ENCODE results near the gene PIK3R6.

The PIK3R6 gene

DNA sequence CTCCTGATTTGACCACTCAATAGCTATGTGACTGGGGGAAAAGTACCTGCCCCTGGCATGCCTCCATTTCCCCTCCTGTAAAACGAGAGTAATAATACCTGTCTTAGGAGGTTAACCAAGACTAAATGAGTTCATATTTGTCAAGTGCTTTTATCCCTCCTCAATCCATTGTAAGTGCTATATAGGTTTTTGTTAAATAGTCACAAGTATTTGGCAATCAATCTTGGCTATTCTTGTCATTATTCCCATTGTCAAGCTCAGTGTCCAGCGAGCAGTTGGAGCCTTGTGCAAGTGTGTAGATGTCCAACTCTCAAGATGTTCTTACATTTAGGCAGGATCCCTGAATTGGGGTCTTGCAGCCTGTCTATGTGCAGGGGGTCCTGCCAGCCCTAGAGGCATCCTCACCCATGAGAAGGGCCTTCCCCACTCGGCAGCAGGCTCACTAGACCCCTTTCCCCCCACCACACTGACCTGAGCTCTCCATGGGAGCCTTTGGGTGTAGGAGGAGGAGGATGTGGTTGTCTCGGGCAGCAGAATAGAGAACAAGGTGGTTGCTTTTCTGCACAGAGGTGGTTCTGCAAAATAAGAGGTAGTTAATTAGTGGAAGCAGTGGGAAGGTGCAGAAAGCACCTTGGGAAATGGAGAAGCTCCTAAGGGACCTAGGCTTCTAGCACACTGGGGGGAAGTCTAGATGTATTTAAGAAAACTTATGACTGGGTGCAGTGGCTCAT lies 18.0 kb downstream of the PIK3R6 start:
- no peak for DNase-seq (ENCODE audit: low read depth)

DNA sequence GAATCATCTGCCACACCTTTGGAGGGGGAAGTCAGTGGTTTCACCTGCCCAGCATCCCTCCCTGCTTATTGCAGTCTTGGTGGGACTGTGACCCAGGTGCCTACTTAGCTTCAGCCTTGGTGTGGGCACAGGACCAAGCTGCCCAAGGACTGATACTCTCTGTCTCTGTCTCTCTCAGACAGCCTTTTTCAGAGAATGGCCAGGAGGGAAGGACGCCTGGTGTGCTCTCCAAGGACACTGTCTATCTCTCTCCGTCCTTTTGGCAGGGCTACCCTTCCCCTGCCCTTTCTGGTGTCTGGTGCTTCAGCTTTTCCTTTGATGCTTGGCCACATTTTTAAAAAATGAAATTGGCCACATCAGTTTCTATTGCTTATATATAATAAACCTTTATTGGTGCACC lies 19.6 kb downstream of the PIK3R6 start:
- no peak for DNase-seq (ENCODE audit: low read depth)

DNA sequence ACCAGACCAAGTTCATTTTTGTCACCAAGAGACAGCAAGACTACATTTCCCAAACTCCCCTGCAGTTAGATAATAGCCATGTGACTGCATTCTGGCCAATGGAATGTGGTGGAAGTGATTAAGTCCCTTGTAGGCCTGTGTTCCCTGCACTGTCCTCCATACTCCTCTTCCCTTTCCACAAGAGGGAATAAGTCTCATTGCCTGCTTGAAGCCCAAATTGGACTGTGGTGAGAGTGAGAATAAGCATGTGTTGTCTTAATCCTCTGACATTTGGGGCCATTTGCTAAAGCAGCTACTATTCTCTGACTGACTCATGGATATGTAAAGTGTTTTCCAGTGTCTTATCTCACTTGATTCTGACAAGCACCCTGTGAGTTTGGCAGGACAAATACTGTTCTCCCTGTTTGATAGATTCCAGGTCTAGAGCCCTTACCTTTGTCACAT lies 20.7 kb downstream of the PIK3R6 start:
- no peak for DNase-seq (ENCODE audit: low read depth)

DNA sequence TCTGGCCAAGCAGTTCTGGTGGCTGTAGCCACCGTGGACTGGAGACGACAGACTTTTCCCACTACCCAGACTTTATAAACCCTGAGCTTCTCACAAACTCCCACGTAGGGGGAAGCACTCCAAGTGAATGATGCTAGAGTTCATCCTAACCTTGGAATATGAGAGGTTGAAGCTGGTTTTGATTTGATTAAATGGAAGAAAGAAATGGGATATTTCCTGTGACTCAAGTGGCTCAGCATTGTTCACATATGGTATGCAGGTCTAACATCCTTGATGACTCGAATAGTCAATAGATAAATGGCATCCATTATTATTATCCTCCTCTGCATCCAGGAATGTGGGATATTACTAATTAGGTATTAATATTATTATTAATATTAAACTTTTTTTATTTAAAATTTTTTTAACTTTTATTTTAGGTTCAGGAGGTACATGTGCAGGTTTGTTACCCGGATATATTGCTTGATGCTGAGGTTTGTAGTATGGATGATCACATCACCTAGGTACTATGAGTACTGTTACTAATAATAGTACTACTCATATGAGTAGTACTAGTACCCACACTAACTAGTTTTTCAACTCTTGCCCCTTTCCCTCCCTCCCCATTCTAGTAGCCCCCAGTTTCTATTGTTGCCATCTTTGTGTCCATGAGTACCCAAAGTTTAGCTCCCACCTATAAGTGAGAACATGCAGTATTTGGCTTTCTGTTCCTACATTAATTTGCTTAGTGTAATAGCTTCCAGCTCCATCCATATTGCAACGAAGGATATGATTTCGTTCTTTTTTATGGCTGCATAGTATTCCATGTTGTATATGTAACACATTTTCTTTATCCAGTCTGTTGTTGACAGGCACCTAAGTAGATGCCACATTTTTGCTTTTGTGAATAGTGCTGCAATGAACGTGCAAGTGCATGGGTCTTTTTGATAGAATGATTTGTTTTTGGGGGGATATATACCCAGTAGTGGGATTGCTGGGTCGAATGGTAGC lies 22.9 kb downstream of the PIK3R6 start:
- DNase-seq (ENCODE audit: low read depth): no peak

DNA sequence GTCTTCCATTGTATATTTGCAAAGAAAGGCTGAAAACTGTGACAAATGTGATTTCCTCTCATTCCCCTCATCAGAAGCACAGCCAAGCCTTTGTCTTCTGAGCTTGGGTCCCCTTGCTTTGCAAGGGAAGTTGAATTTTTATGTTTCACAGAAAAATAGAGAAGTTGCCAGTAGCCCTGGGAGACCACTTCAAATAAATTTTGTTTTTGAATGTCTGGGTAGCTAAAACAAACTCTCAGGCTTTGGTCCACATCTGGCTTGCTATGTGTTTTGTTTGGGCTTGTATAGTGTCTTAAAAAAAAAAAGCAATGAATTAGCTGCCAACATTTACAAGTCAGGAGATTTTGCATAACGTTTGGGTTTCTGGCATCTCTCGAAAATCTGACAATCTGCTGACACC lies 24.1 kb downstream of the PIK3R6 start:
- DNase-seq (ENCODE audit: low read depth): no peak

DNA sequence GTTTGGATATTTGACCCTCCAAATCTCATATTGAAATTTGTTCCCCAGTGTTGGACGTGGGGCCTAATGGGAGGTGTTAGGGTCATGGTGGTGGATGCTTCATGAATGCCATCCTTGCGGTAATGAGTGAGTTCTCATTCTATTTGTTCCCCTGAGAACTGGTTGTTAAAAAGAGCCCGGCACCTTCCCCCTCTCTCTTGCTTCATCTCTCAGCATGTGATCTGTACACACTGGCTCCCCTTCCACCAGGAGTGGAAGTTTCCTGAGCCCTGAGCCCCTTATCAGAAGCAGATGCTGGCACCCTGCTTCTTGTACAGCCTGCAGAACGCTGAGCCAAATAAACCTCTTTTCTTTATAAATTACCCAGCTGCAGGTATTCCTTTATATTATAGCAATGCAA lies 25.6 kb downstream of the PIK3R6 start:
- no peak for DNase-seq (ENCODE audit: low read depth)

DNA sequence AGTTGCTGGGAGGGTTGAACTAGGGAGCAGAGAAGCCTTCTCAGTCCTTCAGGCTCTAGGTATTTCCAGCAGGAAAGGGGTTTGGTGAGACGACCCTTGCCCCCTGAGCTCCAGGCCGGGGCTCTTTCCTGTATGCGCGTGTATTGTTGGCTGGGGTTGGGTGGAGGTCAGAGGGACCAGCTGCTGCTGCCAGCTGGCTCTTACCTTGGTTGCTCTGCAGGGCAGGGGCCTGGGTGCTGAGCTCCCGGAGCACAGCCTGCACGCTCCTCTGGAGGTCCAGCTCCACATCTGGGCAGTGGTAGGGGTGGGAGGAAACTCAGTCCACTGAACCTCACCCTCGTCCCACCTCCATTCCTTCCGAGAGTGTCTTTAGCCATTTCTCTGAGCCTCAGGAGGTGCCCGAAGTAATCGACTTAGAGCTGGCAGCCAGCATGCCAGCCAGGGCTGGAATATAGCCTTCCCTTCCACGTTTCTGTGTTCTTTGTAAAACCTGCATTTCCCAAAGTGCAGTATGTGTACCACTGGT lies 28.0 kb downstream of the PIK3R6 start:
- DNase-seq (ENCODE audit: low read depth): no peak

DNA sequence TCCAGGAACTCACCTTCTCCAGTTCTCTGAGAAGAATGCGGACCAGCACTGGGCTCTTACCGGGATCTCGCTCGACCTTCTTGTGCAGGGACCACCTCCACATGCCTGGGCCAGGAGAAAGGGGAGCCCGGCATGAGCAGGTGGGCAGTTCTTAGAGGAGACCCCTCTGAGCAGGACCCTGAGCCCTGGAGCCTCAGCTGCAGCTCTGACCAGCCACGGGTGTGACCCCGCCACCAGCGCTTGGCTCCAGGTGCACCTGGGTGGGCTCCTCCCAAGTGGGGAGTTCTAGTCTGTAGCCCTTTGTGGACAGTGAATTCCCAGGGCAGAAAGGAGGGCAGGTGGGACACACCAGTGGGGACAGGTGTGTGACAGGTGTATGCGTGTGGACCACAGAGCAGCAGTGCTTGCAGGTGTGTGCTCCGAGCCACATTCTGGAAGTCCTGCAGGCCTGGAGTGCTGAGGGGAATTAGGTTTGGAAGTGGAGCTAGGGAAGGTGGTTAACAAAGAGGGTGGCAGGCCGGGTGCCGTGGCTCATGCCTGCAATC lies 28.9 kb downstream of the PIK3R6 start:
- no peak for DNase-seq (ENCODE audit: low read depth)

DNA sequence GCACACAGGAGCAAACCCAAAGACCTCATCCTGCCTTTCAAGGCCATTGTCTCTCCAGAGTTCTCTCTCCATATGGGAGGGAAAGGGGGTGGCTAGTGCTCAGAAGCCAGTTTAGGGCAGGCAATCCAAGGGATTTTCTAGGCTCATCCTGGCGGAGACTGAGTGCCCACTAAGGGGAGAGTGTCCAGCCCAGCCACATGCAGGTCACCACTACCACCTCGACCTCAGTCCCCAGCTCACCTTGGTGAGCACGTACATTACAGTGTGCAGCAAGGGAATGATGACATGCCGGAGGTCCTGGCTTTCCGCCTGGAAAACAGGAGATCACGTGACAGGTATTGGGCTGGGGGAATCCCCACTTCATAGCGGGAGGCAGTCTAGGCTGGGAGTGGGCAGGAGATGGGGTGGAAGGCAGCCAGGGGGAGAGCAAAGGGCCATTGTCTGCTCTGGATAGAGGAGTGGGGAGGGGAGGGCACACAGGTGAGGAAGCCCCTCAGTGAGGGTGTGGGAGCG lies 29.9 kb downstream of the PIK3R6 start:
- DNase-seq (ENCODE audit: low read depth): no peak

DNA sequence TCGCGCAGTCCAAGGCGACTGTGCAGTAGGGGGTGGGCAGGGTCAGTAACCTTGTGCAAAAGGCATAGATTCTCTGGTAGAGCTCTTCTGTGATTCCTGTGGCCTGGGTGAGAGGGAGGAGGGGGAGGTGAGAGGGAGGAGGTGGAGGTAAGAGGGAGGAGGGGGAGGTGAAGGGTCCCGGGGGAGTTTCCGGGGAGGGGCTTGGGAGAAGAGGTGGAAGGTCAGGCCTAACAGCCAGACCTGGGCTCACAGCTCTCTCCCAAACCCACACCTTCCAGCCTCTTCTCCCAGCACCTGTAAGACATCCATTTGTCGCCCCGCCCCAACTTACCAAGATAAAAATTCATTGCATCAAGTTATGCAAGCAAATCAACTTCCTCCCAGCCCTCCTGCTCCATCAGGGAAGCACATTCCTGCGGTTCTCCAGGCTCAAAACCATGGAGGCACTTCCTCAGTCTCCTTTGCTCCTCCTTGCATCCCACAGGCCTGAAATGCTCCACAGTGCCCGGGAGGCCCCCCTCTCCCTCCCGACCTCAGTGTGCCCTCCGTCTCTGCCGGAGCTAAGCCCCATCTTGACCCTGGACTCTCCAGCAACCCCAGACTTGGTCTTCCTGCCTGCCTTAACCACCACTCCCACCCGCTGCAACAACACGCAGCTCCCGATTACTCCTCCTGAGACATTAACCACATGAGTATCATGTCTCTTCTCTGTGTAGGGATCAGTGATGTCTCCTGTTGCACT lies 30.5 kb downstream of the PIK3R6 start:
- no peak for DNase-seq (ENCODE audit: low read depth)

DNA sequence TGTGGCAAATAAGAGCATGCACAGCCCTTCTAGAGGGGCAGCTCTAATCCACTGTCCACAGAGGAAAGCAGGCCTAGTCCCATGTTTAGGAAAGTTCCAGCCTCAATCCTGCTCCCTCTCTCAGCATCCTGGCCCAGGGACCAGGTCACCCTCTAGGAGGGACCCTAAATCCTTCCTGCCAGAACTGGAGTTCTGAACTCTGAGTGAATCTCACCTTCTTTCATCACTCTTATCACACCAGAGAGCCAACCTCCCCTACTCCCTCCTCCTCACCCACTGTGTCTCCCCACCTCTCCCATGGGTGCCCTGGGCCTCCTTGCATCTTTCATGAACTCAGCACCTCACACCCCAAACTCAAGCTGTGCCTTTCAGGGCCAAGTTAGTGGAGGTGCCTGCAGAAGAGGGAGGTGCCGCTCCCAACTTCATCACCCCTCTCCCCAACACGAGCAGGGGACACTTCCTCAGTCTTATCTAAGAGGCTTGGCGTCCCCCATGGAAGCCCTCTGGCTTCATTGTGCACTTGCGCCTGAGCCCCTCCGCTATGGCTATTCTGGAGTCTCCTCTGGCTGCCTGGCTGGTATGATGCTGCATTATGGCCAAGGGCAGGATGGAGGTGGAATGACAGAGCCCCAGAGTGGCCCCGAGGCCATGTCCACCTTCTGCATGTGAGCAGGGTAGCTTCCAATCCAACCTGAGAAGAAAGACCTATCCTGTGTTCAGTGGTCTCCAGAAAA lies 31.7 kb downstream of the PIK3R6 start:
- no peak for DNase-seq (ENCODE audit: low read depth)

DNA sequence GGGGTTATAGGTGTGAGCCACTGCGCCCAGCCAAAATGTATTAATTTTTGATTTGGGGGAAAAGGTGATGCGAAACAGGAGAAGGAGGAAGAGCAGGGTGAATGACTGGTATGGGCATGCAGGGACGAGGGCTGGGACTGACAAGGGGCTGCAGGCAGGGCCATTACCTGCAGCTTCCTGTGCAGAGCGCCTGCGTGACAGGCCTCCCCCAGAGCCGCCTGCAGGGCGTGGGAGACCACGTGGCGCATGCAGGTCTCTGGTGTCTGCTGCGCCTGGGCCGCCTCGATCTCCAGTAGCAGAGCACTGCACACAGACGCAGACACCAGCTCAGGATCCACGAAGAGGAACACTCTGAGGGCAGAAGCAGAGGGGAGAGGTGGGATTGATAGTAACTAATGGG lies 32.4 kb downstream of the PIK3R6 start:
- DNase-seq (ENCODE audit: low read depth): no peak

DNA sequence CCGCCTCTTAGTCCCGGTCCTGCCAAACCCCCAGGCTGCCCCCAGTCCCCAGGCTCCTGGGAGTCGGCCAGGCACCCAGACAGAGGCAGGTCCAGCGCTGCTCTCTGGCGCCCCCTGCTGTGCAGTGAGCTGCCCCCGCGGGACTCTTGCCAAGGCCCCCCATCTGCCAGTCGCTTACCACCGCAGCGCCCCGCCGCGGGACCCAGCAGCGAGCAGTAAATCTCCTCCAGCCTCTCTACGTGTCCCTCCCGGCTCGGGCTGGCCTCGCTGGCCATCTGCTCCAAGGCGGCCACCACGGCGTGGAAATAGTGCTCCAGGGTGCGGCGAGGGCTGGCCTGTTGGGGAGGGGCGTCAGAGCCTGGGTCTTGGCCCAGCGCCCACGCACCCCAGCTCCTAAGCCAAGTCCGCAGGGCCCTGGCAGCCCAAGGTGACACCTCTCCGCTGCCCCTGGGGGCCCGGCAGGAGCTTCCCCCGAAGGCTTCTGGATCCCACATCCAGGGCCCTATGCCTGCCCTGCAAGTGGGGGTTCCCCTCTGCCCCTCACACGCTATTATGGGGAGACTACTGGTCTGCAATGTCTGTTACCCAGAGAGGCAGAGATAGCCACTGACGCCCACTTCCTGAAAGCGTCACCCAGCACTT lies 34.6 kb downstream of the PIK3R6 start:
- peak; percentile 15 for DNase-seq (ENCODE audit: low read depth)

DNA sequence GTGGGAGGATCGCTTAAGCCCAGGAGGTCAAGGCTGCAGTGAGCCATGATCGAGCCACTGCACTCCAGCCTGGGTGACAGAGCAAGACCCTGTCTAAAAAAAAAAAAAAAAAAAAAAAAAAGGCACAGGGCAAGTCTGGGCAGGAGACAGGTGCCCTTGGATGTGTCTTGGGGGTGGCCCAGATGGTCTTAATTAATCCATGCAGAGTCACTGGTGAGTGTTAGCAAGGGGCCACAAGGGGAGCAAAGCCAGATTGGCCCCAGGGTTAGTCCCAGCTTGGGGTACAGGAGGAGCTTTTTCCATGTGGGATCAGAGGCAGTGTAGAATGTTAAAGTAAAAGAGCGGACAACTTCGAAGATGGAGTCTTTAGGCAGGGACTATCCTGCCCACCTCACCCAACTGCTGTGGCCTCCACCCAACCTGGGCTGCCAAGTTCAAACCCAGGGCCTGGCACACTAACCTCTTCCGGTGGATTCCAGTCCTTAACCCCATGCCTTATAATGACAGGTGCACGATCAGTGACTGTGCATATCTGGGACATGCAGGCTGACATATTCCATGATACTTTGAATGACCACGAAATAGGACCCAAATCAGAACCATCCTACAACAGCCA lies 36.1 kb downstream of the PIK3R6 start:
- DNase-seq (ENCODE audit: low read depth): no peak

DNA sequence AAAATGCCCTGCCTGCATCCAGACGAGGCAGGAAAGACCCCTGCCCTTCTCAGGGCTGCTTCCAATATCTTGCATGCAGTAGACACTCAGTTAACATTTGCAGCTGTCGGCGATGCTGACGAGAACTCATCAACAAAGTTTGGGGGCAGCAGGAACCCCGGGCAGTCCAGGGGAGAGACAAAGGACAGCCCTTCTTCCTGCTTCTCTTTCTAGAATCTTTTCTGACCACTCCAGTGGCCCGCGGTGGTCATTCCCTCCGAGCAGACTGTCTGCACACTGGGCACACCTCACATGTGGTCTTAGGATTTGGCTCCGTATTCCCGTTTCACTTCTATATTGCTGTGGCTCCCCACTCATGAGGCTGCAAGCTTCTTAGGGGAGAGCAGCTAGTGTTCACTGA lies 37.3 kb downstream of the PIK3R6 start:
- DNase-seq (ENCODE audit: low read depth): no peak

DNA sequence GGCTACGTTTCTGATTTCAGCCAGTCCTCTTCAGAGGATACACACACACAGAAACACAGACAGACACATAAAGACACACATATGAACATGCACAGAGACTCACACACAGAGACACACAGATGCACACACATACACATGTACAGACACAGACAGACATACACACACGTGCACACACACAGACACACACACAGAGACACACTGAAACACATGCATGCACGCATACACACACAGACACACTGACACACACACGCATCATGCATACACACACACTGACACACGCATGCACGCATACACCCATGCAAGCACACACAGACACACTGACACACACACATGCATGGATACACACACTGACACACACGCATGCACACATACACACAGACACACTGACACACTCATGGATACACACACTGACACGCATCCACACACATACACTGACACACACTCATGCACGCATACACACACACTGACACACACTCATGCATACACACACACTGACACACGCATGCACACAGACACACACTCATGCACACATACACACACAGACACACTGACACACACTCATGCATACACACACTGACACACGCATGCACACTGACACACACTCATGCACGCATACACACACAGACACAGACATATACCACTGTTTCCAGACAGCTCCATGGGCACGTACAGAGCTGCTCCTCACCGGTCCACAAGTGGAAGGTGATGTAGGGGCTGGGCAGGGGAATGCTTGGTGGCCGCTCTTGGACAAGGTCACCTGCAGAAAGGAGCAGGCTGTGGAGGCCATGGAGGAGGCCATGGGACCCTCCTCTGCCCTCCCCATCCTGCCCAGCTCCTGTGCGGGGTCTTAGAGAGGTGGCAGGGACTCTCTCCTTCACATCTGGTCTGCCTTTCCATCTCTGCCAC lies 38.2 kb downstream of the PIK3R6 start:
- no peak for DNase-seq (ENCODE audit: low read depth)

DNA sequence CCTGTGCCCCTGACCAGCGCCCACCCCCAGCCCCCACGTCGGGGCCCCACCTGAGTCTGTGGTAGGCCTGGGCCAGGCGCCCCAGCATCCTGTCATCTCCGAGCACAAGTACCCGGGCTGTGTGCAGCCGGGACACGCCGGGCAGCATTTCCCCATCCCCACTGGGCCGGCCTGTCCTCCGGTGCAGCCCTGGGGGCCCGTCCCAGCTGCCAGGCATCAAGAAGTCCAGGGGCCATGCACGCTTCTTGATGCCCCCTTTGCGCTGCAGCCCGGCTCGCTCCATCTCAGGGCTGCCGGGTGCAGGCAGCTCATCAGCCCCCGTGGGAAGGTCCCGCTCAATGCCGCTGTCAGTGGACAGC lies 39.0 kb downstream of the PIK3R6 start:
- no peak for DNase-seq (ENCODE audit: low read depth)

DNA sequence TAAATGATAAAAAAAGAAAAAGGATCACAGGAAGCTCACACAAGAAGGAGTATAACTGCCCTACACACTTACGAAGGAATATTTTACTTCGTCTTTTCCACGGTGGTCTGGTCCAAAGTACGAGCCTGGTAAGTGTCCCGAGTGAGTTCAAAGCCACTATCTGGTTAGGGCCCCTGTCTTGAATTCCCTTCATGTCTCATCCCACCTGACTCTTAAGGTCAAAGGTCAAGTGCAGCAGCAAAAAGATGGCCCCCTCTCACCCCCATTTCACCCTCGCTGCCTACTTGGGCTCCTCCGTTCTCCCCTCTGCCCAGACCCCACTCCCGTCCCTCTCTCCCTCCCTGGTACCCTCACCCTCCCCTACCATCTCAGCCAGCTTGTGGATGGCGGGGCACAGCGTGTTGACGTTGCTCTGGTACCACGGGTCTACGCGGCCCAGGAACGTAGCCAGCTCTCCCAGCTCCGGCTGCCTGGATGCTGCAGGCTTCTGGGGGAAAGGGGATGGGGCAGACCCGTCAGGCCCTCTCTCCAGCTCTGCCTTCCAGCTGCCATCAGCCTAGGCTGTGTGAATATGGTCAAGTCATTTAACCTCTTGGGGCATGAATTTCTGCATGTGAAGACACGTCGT lies 40.6 kb downstream of the PIK3R6 start:
- no peak for DNase-seq (ENCODE audit: low read depth)

DNA sequence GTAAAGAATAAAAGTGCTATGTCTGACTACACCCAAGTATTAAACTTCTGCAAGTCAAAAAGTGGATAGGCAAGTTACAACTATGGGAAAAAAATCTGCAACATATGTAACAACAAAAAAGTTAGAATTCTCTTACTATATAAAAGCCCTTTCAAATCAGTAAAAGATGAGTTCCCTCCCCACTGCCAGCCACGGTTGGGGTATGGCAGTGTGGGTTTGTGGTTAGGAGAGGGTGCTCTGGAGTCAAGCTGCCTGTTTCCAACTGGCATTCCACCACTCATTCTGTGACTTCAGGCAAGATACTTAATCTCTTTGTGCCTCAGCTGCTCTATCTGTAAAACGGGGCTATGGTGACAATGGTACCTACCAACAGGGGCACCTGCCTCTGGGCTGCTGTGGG lies 41.7 kb downstream of the PIK3R6 start:
- no peak for DNase-seq (ENCODE audit: low read depth)

All from activated T-cell treated with anti-CD3 and anti-CD28 coated beads for 1 hour (primary cell).